ENCODE data around the gene VSX2. TPM values are rescaled to one million over a fixed set of nuclear protein-coding genes. Genes with fewer than 3 reads are reported as not detected.
A peak's percentile ranks its signal among the peaks of the same experiment; 100 is the strongest.

The VSX2 gene
- total and polyA plus RNA-seq, 2 of the 13 experiments (the other 11 are each of a cell fraction or from before 2014, with no cell fraction given), result 0.05 TPM; not detected in 1

DNA sequence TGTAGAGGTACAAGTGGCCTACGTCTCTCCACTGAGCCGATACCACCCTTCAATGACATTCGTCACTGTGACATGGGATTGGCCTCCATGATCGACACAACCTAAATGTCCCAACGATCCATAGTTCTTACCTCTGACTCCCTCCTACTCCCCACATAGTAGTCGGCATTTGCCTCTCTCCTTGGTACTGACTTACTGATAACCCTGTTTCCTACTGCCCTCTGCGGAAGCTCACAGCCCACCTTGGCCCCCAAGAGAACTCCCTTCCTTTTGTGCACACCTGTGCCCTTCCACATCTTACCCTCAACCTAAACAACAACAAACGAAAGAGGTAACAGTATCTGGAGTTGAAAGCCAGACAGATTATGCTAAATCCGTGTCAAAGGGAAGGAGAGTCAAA is 23.9 kb downstream of the VSX2 start:
- Histone ChIP-seq H3K4me2 (ENCODE audit: low read depth, low read length) (no peak overlapping the region), H3K27me3 (ENCODE audit: control insufficient read depth in 1 of 2, insufficient read depth in 2 of 2, low read length in 2 of 2) (peaks cover 12 to 64% of the 10 kb centered on the region in 2 experiments; a peak in 4 of 5 replicates), H3K27ac (ENCODE audit: extremely low read length, insufficient read depth, low read length) (no peak overlapping the region), H3K4me3 (replicated peaks in 1 of 3; ENCODE audit: insufficient read depth in 1 of 3, low read depth in 2 of 3, low read length in 3 of 3) (no peak overlapping the region), H3K4me1 (ENCODE audit: insufficient read depth, low read length) (0 out of 2 replicates have a peak, but pooled peaks cover 13% of the 10 kb centered on the region), H4K20me1 (ENCODE audit: insufficient read depth, low read length) (no peaks in the 10 kb centered on the region), H3K9ac (ENCODE audit: insufficient read depth, low read depth, low read length) (no peak overlapping the region), H2AFZ (ENCODE audit: low read length) (no peak overlapping the region), H3K36me3 (replicated peaks in 1 of 2; ENCODE audit: control insufficient read depth in 1 of 2, insufficient read depth in 2 of 2, low read length in 2 of 2) (no peaks in the 10 kb centered on the region), H3K79me2 (ENCODE audit: insufficient read depth, low read length) (no peaks in the 10 kb centered on the region), H3K9me3 (ENCODE audit: low read length) (no peaks in the 10 kb centered on the region)
- POLR2A ChIA-PET, result no interaction called here
- no peak for ATAC-seq
- 47% methylated on average over 9 of the region's 9 CpGs for WGBS (ENCODE audit: low lambda C conversion rate)
- no TSS peak for BruUV-seq (replicated peaks)
- DNase-seq (ENCODE audit: low spot score), result no peak
- in situ Hi-C loops (cut with HindIII; ENCODE audit: extremely low pct_ligation_motif_present, low pct_unique_long_range_greater_than_20kb), result no loop called here
- intact Hi-C loops (cut with micrococcal nuclease; ENCODE audit: unreplicated experiment), result no loop called here
- CTCF ChIA-PET (ENCODE audit: low intra/inter-chr PET ratio, low total read pairs), result no interaction called here
- no peak for FAIRE-seq
- peak; percentile 75 for TF ChIP-seq MIER2 (CRISPR knock-in tag; IDR thresholded peaks at IDR 0.05)
- TF ChIP-seq MTA1 (CRISPR knock-in tag; IDR thresholded peaks at IDR 0.05; ENCODE audit: borderline replicate concordance), result no peak
- no peak for TF ChIP-seq FOXK2 (IDR thresholded peaks at IDR 0.05)
- TF ChIP-seq, protein P1, sequence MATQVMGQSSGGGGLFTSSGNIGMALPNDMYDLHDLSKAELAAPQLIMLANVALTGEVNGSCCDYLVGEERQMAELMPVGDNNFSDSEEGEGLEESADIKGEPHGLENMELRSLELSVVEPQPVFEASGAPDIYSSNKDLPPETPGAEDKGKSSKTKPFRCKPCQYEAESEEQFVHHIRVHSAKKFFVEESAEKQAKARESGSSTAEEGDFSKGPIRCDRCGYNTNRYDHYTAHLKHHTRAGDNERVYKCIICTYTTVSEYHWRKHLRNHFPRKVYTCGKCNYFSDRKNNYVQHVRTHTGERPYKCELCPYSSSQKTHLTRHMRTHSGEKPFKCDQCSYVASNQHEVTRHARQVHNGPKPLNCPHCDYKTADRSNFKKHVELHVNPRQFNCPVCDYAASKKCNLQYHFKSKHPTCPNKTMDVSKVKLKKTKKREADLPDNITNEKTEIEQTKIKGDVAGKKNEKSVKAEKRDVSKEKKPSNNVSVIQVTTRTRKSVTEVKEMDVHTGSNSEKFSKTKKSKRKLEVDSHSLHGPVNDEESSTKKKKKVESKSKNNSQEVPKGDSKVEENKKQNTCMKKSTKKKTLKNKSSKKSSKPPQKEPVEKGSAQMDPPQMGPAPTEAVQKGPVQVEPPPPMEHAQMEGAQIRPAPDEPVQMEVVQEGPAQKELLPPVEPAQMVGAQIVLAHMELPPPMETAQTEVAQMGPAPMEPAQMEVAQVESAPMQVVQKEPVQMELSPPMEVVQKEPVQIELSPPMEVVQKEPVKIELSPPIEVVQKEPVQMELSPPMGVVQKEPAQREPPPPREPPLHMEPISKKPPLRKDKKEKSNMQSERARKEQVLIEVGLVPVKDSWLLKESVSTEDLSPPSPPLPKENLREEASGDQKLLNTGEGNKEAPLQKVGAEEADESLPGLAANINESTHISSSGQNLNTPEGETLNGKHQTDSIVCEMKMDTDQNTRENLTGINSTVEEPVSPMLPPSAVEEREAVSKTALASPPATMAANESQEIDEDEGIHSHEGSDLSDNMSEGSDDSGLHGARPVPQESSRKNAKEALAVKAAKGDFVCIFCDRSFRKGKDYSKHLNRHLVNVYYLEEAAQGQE (IDR thresholded peaks at IDR 0.05; ENCODE audit: borderline replicate concordance in 1 of 2, low read depth in 1 of 2, low read length in 2 of 2), result peak; percentile 22 to 87

DNA sequence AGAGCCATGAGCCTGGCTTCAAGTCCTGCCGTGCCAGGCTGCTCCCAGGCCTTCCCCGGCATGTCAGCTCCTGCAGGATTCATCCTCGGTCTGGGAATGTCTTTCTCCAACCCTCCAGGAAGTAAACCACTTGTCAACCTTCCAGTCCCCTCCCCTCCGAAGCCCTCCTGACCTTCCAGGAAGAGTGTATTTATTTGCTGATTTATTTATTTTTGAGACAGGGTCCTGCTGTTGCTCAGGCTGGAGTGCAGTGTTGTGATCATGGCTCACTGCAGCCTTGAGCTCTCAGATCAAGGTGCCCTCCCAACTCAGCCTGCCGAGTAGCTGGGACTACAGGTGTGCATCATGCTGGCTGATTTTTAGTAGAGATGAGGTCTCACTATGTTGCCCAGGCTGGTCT is 24.7 kb downstream of the VSX2 start:
- Histone ChIP-seq H3K9ac (ENCODE audit: insufficient read depth, low read depth, low read length) (no peak overlapping the region), H3K27me3 (ENCODE audit: control insufficient read depth in 1 of 2, insufficient read depth in 2 of 2, low read length in 2 of 2) (peaks cover 7 to 57% of the 10 kb centered on the region in 2 experiments; a peak in 4 of 5 replicates), H3K27ac (ENCODE audit: extremely low read length, insufficient read depth, low read length) (no peak overlapping the region), H3K36me3 (replicated peaks in 1 of 2; ENCODE audit: control insufficient read depth in 1 of 2, insufficient read depth in 2 of 2, low read length in 2 of 2) (no peaks in the 10 kb centered on the region), H3K9me3 (ENCODE audit: low read length) (no peaks in the 10 kb centered on the region), H3K4me1 (ENCODE audit: insufficient read depth, low read length) (0 out of 2 replicates have a peak, but pooled peaks cover 13% of the 10 kb centered on the region), H4K20me1 (ENCODE audit: insufficient read depth, low read length) (no peaks in the 10 kb centered on the region), H3K4me2 (ENCODE audit: low read depth, low read length) (no peak overlapping the region), H3K4me3 (replicated peaks in 1 of 3; ENCODE audit: insufficient read depth in 1 of 3, low read depth in 2 of 3, low read length in 3 of 3) (no peak overlapping the region), H2AFZ (ENCODE audit: low read length) (no peak overlapping the region), H3K79me2 (ENCODE audit: insufficient read depth, low read length) (no peaks in the 10 kb centered on the region)
- DNase-seq (ENCODE audit: low spot score) (no peak), FAIRE-seq (no peak), ATAC-seq (no peak)
- 37% methylated on average over 3 of the region's 5 CpGs for WGBS (ENCODE audit: low lambda C conversion rate)
- POLR2A ChIA-PET, result no interaction called here
- in situ Hi-C loops (cut with HindIII; ENCODE audit: extremely low pct_ligation_motif_present, low pct_unique_long_range_greater_than_20kb), result no loop called here
- intact Hi-C loops (cut with micrococcal nuclease; ENCODE audit: unreplicated experiment), result no loop called here
- CTCF ChIA-PET (ENCODE audit: low intra/inter-chr PET ratio, low total read pairs), result no interaction called here
- BruUV-seq (replicated peaks), result no TSS peak
- no peak for TF ChIP-seq ZNF383 (CRISPR knock-in tag; IDR thresholded peaks at IDR 0.05; ENCODE audit: borderline replicate concordance)
- TF ChIP-seq ZNF816 (CRISPR knock-in tag; IDR thresholded peaks at IDR 0.05; ENCODE audit: borderline replicate concordance), result no peak
- TF ChIP-seq ZFP90 (CRISPR knock-in tag; IDR thresholded peaks at IDR 0.05; ENCODE audit: borderline replicate concordance), result no peak

All from HepG2 (cell line).